Stimulated activated CD8-positive, alpha-beta memory T cell treated with anti-CD3 and anti-CD28 coated beads, Interleukin-7, amount 100 ng/mL, for 48 hours (primary cell): ENCODE measurements around the gene TIAM1.

Experiments used
- DNase-seq, 2 donors: peaks; one replicate each; pipeline ENCODE4 v3.0.0-alpha.2; 2020; ENCODE audit warnings: low read depth in 1 of 2; ENCODE audit errors: extremely low read depth in 1 of 2

The TIAM1 gene

GRCh38 chr21:31343680-31344480 lies at the start of gene TIAM1:
Gene TIAM1, minus strand, starts transcription at chr21:31344261. Its CDS starts 77,289 bp downstream, at chr21:31266972.
- no peak for DNase-seq

GRCh38 chr21:31387560-31388186 lies 43.6 kb upstream of the TIAM1 start:
- no peak for DNase-seq

GRCh38 chr21:31386006-31386405 lies 41.9 kb upstream of the TIAM1 start:
- no peak for DNase-seq

- no peak for DNase-seq
These were observed 39.7 kb upstream of the TIAM1 start for GRCh38 chr21:31383770-31384169.

GRCh38 chr21:31382060-31382459 lies 38.0 kb upstream of the TIAM1 start:
- no peak for DNase-seq

- DNase-seq = no peak
These were observed 32.2 kb upstream of the TIAM1 start for GRCh38 chr21:31376301-31376700.

- DNase-seq = no peak
These were observed 30.3 kb upstream of the TIAM1 start for GRCh38 chr21:31374395-31374794.

GRCh38 chr21:31372471-31372765 lies 28.4 kb upstream of the TIAM1 start:
- no peak for DNase-seq

GRCh38 chr21:31371715-31372470 lies 27.8 kb upstream of the TIAM1 start:
- DNase-seq = no peak

- DNase-seq = no peak
These were observed 27.0 kb upstream of the TIAM1 start for GRCh38 chr21:31370893-31371544.

- DNase-seq = no peak
These were observed 26.3 kb upstream of the TIAM1 start for GRCh38 chr21:31370281-31370892.

- DNase-seq = no peak
These were observed 24.3 kb upstream of the TIAM1 start for GRCh38 chr21:31368361-31368760.

GRCh38 chr21:31367801-31368200 lies 23.7 kb upstream of the TIAM1 start:
- DNase-seq = no peak

- no peak for DNase-seq
These were observed 22.8 kb upstream of the TIAM1 start for GRCh38 chr21:31366825-31367224.

- no peak for DNase-seq
These were observed 20.3 kb upstream of the TIAM1 start for GRCh38 chr21:31364253-31364945.

GRCh38 chr21:31363720-31364119 lies 19.7 kb upstream of the TIAM1 start:
- no peak for DNase-seq

GRCh38 chr21:31360717-31361116 lies 16.7 kb upstream of the TIAM1 start:
- DNase-seq = no peak

- DNase-seq = no peak
These were observed 14.1 kb upstream of the TIAM1 start for GRCh38 chr21:31358158-31358557.

- no peak for DNase-seq
These were observed 12.4 kb upstream of the TIAM1 start for GRCh38 chr21:31356440-31356839.
